Measurements from ENCODE around the gene M6PR.
A peak's percentile ranks its signal among the peaks of the same experiment; 100 is the strongest.
"Not testable (repeated sequence)": the region's sequence is repeated elsewhere in the genome, so short reads cannot be mapped to it uniquely, and the experiment has no call there.

Gene M6PR

GRCh38 chr12:8922544-8922943, 26.9 kb downstream of the M6PR start:
- no peak for DNase-seq (ENCODE audit: low read depth)

GRCh38 chr12:8919643-8920042, 29.8 kb downstream of the M6PR start:
- H3K4me3 ChIP-seq (ENCODE audit: control insufficient read depth, low read depth, low read length); DNase-seq (ENCODE audit: low read depth): not testable (repeated sequence)

More at GRCh38 chr12:8922544-8922943, 26.9 kb downstream of the M6PR start:
- TF ChIP-seq CTCF (conservative IDR thresholded peaks at IDR 0.05; ENCODE audit: control insufficient read depth, insufficient read depth, low read depth, low read length): no peak
- no peak overlapping the region for H3K4me3 ChIP-seq (ENCODE audit: control insufficient read depth, low read depth, low read length)

GRCh38 chr12:8917751-8918150, 31.7 kb downstream of the M6PR start:
- DNase-seq (ENCODE audit: low read depth): no peak
- H3K4me3 ChIP-seq (ENCODE audit: control insufficient read depth, low read depth, low read length): no peak overlapping the region
- no peak for TF ChIP-seq CTCF (conservative IDR thresholded peaks at IDR 0.05; ENCODE audit: control insufficient read depth, insufficient read depth, low read depth, low read length)

- H3K4me3 ChIP-seq (ENCODE audit: control insufficient read depth, low read depth, low read length): no peak overlapping the region
- DNase-seq (ENCODE audit: low read depth): no peak
- no peak for TF ChIP-seq CTCF (conservative IDR thresholded peaks at IDR 0.05; ENCODE audit: control insufficient read depth, insufficient read depth, low read depth, low read length)
Observed at GRCh38 chr12:8917031-8917430, 32.4 kb downstream of the M6PR start.

GRCh38 chr12:8916154-8916553, 33.3 kb downstream of the M6PR start:
- no peak for DNase-seq (ENCODE audit: low read depth)
- TF ChIP-seq CTCF (conservative IDR thresholded peaks at IDR 0.05; ENCODE audit: control insufficient read depth, insufficient read depth, low read depth, low read length): no peak
- H3K4me3 ChIP-seq (ENCODE audit: control insufficient read depth, low read depth, low read length): no peak overlapping the region

GRCh38 chr12:8914716-8915526, 34.5 kb downstream of the M6PR start:
- peak; percentile 45 for DNase-seq (ENCODE audit: low read depth)
- no peak for TF ChIP-seq CTCF (conservative IDR thresholded peaks at IDR 0.05; ENCODE audit: control insufficient read depth, insufficient read depth, low read depth, low read length)
- peak overlapping the region; percentile 88 for H3K4me3 ChIP-seq (ENCODE audit: control insufficient read depth, low read depth, low read length)

GRCh38 chr12:8914033-8914715, 35.3 kb downstream of the M6PR start, which contains the start of gene PHC1:
Gene PHC1 (plus strand): TSS chr12:8914509. CDS start chr12:8917678, 3,169 bp downstream.
- H3K4me3 ChIP-seq (ENCODE audit: control insufficient read depth, low read depth, low read length): peak within 1 kb of the TSS; percentile 88
- DNase-seq (ENCODE audit: low read depth): peak; percentile 61
- TF ChIP-seq CTCF (conservative IDR thresholded peaks at IDR 0.05; ENCODE audit: control insufficient read depth, insufficient read depth, low read depth, low read length): peak; percentile 52
